Hematopoietic multipotent progenitor cell treated with erythropoietin and hydrocortisone succinate and interleukin-3 and kit ligand, for 4 days (in vitro differentiated cells): ENCODE data around the gene LETM1.
"Not testable (repeated sequence)": the region's sequence is repeated elsewhere in the genome, so short reads cannot be mapped to it uniquely, and the experiment has no call there.

Source experiments
- DNase-seq: peaks from one replicate; pipeline ENCODE4 v3.0.0-alpha.2; 2015

LETM1 gene

DNA sequence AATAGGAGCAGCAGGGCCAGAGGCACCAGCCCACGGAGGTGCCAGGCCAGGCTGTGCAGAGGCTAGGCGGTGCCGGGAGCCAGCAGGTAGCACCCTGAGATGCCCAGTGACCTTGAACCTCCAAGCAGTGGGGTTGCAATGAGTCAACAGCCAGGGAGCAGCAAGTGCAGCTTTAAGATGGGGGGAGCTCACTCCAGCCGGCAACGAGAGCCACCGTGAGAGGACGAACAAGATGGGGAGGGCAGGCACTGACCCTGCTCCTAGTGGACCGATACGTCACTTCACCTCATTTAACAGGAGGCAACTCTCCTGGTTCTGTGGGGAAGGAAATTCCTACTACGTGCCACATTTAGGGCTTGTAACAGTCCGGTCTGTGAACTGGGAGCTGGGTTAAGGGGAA, 4.8 kb downstream of the LETM1 start:
- no peak for DNase-seq

DNA sequence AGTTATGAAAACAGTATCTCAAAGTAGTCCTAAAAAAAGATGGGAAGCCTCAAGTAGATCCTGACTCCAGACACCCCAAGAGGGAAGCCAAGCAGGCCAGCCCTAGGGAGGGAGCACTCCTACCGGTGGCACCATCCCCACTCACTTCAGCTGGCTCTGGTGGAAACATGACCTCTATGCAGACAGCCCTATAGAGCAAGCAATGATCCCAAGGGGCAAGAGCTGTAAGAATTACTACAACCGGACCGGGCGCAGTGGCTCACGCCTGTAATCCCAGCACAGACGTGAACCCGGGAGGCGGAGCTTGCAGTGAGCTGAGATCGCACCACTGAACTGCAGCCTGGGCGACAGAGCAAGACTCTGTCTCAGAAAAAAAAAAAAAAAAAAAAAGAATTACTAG, 5.7 kb downstream of the LETM1 start:
- no peak for DNase-seq

DNA sequence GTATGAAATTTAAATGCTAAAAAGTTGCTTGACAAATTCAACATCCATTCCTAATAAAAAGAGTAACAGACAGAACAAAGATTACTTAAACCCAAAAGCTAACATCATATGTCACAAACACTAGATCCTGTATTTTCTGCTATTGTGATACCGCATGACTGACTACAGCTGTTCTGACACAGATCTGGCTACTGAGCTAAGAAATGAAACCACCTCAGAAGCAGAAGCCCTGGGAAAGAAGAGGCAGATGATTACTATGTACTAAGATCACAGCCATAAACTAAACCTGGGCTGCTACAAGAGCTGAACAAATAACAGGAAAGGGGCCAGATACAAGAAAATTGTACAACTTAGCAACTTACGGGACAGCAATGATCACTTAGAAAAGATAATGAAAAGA, 9.4 kb downstream of the LETM1 start:
- DNase-seq, result no peak

DNA sequence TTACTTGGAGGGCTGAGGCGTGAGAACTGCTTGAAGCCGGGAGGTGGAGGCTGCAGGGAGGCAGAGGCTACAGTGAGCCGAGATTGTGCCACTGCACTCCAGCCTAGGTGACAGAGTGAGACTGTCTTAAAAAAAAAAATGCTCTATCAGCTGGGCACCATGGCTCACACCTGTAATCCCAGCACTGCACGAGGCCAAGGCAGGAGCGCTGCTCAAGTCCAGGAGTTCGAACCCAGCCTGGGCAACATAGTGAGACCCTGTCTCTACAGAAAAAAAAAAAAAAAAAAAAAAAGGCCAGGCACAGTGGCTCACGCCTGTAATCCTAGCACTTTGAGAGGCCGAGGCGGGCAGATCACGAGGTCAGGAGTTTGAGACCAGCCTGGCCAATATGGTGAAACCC, 11.3 kb downstream of the LETM1 start:
- DNase-seq, result not testable (repeated sequence)

DNA sequence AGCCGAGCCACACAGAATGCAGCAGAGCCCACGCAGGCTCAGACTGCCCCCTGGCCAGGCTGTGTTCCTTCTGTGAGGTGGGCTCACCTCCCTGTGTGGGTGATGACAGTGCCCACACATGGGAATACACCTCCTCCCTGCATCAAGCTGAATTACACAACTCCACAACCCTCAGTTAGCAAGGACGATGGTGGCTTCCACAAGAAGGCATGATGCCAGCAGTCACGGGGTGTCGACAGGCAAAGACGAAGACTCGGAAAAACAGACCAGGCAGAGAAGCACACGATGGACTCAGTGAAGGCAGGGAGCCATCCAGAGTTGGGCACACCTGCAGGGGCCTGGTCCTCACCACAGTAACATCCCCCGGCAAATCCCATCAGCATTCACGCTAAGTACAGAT, 12.1 kb downstream of the LETM1 start:
- DNase-seq, result no peak

DNA sequence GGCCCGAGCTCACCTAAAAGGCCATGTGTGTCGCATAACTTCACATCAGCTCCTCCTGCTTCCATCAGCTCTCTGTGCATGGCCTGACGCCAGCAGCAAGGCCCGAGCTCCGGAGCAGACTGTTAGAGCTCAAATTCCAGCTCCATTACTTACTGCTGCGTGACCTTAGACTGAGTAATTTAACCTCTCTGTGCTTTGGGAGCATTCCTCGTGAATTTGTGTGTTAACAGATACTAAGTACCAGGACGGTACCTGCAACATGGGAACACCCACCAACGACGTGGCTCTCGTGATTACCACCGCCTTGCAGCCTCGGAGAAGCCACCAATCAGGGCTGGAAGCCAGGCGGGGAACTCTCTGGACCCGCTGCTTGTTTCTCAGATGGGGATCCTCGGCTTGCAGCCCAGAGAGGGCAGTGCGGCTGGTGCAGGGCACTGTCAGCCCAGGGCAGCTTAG, 12.9 kb downstream of the LETM1 start:
- no peak for DNase-seq

DNA sequence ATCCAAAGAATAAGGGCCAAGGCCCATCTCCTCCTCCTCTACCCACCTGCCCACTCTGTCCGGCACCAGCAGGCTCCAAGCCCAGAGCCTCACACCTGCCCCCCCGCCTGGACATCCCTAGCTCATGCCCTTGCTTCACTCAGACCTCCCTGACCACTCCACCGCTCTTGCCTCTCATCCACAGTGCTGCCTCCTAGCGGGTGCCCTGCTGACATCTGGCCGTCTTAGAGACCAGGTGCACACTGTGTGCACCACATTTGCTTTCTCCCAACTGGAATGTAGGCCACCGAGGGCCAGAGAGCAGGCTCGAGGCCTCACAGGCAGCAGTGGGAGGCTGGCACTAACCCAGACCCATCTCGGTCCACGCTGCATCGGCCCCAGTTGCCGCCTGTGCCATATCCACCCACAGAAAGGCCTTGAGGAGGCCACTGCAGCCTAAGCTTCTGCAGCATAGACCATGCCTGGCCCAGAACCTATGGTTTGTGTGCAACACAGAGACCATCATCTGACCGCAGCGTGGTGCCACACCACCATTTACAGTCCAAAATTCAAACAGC, 13.5 kb downstream of the LETM1 start:
- DNase-seq, result no peak

DNA sequence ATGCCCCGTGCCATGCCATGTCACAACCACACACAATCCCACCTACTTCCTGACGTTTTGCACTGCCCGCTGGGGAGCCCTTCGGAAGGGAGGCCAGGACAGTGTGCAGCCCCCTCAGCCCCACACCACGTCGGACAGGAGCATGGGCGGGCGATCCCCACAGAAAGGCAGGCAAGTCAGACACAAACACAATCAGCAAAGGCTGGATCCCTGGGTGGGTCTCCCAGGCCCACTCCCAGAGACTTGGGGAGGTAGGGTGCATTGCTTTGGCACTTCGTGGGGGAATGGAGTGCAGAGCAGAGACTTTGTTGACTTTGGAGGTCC, 14.1 kb downstream of the LETM1 start:
- no peak for DNase-seq

DNA sequence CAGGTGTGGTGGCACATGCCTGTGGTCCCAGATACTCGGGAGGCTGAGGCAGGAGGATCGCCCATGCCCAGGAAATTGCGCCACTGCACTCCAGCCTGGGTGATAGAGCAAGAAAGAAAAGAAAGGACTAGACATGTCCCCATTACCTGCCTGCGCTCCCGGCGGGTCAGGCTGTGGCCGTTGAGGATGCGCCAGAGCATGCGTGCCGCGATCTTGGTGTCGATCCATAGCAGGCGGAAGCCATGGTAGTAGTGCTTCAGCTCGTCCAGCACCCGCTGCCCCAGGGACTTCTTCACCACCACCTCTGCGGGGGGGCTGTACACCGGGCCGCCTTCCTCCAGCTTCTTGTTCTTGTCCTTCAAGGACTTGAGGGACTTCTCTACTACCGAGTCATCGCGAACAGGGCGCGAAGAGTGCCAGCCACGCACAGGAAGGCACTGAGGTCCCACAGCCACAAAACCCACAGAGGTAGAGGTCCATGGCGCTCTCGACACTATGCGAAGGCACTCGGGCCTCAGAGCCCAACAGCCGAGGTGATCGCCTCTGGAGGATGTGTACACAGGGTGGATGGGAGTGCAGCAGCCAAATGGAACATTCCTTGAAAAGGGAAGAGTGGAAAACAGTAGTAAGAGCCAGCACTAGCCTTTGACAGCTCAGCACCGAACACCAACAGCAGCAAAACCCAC, 14.6 kb downstream of the LETM1 start:
- DNase-seq, result peak; percentile 17

DNA sequence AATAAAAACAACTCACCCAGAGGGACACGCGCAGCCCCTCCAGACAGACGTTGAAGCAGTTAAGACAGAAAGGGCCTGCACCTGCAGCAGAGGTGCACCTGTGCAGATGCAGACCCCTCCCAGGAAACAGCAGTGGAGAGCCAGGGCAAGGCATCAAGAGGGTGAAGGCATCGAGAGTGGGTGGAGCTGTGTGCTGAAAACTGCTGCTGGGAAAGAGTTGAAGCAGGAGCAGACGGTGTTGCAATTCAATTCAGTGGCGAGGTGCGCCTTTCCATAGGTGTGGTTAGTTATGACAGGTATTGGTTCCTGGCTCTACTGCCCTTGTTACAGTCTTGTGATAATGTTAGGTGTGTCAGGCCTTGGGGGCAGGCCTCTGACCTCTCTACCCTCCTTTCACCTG, 16.7 kb downstream of the LETM1 start:
- no peak for DNase-seq

DNA sequence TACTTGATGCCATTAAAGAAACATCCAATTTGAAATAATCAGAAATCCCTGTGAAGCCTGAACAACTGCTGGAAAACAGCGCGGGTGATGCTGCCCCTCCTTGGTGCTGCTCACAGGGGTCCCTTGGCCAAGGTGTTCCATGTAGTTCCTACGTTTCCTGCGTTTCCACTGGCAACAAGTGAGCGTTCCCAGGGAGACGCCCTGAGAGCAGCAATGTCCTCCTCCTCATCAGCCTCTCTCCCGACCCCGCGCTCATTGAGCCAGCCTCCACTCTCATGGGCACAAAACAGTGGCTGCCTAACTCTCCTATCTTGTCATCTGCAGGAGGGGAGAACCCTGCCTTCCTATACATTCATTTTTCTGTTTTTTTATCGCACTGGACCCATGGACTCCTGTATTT, 18.9 kb downstream of the LETM1 start:
- DNase-seq, result no peak

DNA sequence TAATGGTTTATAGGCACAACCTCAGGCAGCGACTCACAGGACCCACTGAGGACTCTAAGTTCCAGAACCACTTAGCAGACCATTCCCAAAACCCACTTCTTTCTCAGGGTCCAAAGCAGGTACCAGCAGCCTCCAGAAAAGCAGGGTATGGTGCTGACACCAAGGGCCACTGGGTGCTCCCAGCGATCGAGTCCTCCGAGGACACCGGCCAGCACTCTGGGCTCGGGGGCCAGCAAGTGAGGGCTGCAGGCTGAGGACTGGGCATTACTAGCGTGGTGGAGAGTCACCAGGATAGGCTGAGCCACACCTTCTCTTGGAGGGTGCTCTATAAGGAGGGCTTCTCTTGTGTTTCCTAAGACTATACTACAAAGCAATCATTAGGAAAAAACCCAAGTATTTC, 19.3 kb downstream of the LETM1 start:
- DNase-seq, result no peak

DNA sequence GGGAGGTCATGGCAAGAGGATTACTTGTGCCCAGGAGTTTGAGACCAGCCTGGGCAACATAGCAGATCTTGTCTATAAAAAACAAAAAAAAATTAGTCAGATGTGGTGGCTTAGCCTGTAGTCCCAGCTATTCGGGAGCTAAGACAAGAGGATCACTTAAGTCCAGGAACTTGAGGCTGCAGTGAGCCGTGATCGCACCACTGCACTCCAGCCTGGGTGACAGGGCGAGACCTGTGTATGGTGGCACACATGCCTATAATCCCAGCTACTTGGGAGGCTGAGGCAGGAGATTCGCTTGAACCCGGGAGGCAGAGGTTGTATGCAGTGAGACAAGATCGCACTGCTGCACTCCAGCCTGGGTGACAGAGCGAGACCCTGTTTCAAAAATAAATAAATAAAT, 20.1 kb downstream of the LETM1 start:
- not testable (repeated sequence) for DNase-seq

DNA sequence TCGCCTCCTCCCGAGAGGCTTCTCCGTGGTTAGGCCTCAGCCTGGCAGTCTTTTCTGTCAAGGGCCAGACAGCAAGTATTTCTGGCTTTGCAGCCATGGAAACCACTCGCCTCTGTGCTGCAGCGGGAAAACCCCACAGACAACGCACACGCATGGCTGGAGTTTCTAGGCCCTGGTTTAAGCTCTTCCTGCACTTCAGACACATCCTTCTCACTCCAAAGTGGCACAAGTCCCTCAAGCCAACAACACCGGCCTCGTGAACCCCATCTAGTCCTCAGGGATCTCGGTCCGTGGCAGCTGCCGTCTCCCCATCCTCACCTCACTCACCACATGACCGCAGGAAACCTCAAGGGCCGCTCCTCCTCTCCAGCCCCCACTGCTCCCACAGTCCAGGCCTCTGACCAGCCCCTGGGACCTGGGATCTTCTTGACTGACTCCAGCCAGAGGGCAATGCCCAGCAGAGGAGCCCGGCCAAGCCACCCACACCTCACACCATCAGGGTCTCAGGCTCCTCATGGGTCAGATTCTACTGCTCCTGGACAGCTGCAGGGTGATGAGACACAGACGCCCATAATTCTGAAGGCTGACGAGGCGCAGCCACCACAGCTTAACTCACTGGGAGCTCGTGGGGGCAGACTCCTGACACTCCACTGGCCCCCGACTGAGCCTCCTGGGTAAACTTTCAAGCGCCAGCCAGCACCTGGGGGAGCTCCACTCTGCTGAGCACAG, 21.7 kb downstream of the LETM1 start:
- DNase-seq, result no peak

DNA sequence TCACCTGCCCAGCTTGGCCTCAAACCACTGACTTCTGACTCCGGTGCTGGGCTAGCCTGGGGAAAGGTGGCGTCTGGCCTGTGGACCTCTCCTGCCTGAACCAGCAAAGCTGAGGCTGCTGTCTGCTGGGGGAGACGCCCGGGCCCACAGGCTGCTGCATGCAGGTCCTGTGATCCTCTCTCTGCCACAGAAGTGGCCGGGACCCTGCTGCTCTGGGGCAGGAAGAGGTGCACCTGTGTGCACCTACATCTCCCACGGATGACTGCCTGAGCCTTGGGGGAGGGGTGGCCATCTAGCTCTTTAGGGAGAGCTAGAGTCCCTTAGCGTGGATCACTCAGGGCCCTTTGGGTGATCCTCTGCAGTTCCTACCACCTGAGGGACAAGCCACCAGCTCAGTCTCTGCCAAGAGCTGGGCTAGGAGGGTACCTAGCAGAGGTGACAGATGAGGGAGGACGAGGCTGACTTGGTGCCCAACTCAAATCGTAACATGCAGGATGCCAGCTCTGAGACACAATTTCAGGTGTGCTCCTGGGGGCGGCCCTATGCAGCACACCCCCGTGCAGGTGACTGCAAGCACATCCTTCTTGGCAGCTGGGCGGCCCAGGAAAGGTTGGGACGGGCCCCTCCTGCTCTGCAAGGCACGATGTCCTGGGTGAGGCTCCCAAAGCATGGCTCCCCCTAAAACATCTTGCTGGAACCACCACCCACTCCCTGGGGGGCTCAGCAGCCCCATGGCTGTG, 22.5 kb downstream of the LETM1 start:
- no peak for DNase-seq

DNA sequence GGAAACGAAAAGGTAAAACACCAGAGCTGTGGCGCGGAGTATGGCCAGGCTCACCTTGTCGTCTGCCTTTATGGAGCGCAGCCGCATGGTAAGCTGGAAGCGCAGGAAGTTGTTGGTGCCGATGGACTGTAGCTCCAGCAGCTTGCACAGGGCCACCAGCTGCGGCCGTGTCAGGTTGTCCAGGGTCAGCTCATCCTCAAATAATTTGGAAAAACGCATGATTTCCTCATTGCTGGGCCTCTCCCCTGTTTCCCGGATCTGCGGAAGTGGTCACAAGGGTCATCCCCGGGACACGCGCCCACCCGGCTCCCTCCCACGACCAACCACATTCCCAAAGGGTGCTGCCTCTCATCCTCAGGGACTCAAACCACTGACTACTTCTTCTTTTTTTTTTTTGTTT, 23.3 kb downstream of the LETM1 start:
- no peak for DNase-seq

DNA sequence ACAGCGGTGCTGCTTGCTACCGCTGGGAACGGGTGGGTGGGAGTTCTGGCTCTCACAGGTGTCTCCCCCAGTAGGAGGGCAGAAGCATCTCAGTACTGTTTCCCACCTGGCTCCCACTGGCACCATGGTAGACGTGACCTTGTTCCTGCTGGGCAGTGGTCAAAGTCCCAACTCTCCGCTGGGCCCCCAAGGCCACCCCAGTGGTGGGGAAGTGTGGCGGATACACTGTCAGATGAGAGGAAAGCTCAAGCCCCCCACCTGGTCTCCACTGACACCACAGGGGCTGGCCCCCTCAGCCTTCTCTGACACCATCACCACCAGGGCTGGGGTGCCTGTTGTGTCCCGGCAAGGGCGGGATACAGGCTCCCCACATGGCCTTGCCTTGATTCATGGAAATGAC, 24.6 kb downstream of the LETM1 start:
- no peak for DNase-seq

DNA sequence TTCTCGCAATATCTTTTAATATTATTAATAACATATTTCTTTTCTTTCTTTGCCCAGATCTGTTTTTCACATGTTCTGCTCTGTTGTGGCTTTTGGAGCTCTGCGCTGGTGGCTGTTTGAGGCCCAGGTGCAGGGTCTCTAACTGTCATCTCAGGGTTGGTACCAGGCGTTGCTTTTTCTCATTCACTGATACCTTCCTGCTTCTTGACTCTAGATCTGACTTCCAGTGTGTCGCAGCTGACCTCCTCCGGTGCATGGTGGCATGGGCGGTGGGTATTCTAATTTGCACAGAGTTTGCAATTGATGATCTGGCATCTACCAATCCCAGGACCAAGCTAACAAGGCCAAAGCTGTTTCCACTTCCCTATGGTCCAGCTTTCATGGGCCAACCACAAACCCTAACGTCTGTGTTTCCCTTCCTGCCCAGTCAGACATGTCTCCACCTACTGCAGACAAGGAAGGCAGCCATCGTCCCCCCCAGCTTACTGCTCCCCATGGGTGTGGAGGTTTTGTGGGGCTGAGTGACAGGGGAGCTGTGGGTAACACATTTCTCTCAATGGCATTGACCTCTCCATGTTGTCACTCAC, 25.2 kb downstream of the LETM1 start:
- peak; percentile 41 for DNase-seq

DNA sequence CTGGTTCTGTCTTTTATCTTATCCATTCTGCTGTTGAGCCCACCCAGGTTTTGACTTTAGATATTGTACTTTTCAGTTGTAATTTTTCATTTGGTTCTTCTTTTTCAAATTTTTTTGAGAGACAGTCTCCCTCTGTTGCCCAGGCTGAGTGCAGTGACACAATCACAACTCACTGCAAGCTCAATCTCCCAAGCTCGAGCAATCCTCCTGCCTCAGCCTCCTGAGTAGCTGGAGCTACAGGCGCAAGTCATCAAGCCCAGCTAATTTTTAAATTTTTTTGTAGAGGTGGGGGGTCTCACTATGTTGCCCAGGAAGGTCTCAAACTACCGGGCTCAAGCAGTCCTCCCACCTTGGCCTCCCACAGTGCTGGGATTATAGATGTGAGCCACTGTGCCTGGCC, 25.7 kb downstream of the LETM1 start:
- no peak for DNase-seq

DNA sequence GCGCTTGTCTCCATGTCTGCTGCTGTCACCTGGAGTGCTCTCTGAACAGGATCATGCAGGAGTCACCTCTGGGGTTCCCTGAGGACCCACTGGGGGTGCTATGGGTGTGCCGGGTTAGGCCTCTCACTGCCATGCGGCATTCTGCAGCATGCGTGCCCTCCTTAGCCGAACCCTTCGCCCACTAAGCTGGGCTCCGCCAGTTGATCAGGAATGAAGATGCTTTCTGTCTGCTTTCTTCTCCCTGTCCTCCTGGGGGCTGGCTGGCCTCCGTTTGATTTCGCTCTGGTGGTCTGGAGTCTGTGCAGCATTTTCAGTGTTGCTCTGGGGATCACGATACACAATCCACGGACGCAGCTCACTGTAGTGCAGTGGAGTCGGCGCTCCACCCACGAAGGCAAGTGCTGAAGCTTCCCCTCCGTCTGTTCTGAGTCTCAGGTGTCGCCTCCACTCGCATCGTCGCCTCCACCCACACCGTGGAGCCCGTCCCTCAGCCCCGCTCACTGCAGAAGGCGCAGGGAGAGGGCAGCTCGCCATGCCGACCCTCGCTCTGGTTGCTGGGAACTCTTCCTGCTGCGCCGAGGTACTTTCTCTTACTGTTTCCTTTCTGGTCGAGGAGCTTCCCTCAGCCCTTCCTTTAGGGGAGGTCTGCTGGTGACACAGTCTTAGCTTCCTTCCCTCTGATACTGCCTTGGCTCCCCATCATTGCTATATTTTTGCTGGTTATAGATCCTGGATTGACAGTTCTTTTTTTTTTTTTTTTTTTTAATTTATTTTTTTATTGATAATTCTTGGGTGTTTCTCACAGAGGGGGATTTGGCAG, 29.2 kb downstream of the LETM1 start:
- no peak for DNase-seq

DNA sequence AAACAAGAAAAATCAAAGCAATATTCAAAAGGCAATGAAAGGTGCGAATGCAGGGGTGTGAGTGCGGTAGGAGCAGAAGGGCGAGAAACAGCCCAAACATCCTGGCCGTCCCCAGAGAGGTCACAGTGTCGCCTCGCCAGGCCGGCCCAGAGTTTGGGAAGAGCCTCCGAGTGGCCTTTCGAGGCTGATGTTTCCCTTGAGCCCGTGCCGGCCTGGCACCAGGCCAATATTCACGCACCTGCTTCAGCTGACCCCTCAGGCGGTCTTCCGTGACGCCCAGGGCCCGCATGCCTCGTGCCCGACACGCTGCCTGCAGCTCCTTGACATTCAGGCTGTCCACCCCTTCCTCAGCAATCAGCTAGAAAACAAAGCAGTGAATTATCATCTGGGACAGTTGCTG, 30.6 kb downstream of the LETM1 start:
- no peak for DNase-seq

DNA sequence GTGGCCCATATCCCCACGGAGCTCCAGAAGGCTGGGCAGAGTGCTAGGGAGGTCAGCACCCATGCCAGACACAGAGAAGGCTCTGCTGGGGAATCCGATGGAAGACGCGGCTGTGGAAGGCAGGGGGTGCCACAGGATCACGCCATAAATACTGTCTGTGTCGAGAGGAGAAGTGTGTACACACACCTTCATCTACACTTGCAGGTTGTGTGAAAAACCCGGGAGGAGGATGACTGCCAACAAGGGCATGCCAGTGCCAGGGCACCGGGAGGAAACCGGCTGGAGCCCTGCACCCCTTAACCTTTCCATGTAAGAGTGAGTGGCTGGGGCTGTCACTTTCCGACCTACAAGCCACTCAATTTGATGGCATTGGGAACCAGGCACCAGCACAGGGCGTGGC, 31.2 kb downstream of the LETM1 start:
- no peak for DNase-seq

DNA sequence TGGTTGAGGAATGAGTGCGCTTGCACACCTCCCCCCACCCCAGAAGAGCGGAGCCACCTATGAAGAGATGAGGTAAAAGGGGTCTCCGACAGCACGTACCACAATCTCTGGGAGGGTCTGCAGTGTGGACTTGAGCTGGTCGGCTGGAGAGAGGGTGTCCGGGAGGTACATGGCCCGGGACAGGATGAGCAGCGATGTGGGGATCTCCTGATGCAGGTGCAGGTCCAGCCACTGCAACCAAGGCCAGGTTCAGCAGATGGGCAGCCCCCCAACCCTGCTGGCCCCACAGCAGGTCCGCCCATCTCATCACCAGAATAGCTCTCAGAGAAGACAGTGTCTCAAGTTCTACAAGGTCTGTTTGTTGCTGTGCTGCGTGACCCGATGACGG, 32.4 kb downstream of the LETM1 start:
- no peak for DNase-seq
